Body of pancreas (tissue), 4 donors: ENCODE results near the gene CA5A.

Source experiments
- POLR2A ChIP-seq, 3 donors: fragments of 450-650 bp; IDR thresholded peaks; one replicate each; pipeline ENCODE4 v1.6.1; 2016; ENCODE audit warnings: antibody characterized with exemption in 3 of 3, mild to moderate bottlenecking in 2 of 3
- TF ChIP-seq, protein P1 (sequence below), 7 experiments: fragments of 450-650 bp in 4 of 7; fragments of 200-600 bp in 3 of 7; sonication (generic) in 3 of 7; IDR thresholded peaks; one replicate each; pipeline ENCODE4 v1.5.1; 2016 to 2019; ENCODE audit warnings: antibody characterized with exemption in 7 of 7

DNA sequence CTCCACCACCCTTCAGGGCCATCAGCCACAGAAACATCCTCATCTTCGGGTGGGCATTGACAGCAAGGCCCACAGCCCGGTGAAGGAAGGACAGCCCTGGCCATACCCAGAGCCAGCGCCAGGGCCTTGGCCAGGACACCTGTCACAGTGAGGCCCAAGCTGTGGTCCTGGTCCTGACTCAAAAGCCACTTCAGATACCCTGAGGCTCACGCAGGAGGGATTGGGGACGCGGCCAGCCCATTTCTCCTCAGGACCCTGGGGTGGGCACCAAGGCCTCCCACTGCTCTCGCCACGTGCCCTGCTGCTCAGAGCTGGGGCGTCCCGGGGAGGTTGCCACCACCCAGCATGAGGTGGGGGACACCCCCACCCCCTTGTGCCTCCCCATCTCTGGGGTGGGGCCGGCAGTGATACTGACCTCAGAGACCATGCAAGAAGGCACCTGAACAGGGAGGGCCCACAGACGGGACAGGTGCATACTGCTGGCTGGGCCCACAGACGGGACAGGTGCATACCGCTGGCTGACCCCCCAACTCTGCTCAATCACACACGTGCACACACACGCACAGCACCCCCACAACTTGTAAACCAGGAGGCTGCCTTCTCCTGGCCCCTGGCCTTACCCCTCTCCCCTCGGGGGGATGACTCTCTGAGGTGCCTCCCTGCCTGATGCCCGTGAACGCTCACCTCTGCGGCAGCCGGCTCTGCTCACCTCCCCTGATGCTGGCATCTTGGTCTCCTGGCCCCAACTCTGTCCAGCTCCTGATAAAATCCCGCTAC, 81.2 kb downstream of the CA5A start:
- no peak for TF ChIP-seq POLR2A (IDR thresholded peaks at IDR 0.05)
- TF ChIP-seq, protein P1, sequence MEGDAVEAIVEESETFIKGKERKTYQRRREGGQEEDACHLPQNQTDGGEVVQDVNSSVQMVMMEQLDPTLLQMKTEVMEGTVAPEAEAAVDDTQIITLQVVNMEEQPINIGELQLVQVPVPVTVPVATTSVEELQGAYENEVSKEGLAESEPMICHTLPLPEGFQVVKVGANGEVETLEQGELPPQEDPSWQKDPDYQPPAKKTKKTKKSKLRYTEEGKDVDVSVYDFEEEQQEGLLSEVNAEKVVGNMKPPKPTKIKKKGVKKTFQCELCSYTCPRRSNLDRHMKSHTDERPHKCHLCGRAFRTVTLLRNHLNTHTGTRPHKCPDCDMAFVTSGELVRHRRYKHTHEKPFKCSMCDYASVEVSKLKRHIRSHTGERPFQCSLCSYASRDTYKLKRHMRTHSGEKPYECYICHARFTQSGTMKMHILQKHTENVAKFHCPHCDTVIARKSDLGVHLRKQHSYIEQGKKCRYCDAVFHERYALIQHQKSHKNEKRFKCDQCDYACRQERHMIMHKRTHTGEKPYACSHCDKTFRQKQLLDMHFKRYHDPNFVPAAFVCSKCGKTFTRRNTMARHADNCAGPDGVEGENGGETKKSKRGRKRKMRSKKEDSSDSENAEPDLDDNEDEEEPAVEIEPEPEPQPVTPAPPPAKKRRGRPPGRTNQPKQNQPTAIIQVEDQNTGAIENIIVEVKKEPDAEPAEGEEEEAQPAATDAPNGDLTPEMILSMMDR (IDR thresholded peaks at IDR 0.05): no peak
